Gastrocnemius medialis (tissue), 4 donors: ENCODE data around the gene APOLD1. TPM values are rescaled to one million over a fixed set of nuclear protein-coding genes. Genes with fewer than 3 reads are reported as not detected.

ENCODE experiments used
- ATAC-seq, 2 donors: fragments of 150-250 bp; one replicate each; pipeline ENCODE4 v1.9.1; 2016
- DNase-seq, 2 donors: peaks; one replicate each; pipeline ENCODE4 v3.0.0-alpha.2; 2019
- H3K27ac ChIP-seq, 4 donors: fragments of 200-600 bp; sonication (generic); 1 replicate in 1 of 4; 2 replicates in 3 of 4; pipeline ENCODE4 v1.5.1; 2016 to 2018; ENCODE audit warnings: mild to moderate bottlenecking in 2 of 4, moderate library complexity in 1 of 4
- H3K27me3 ChIP-seq, 3 donors: fragments of 200-600 bp; sonication (generic) in 2 of 3; 1 replicate in 1 of 3; 2 replicates in 2 of 3; pipeline versions ENCODE4 v1.5.1 to v1.6.0; 2016 to 2019; ENCODE audit warnings: mild to moderate bottlenecking in 1 of 3, moderate library complexity in 1 of 3
- H3K36me3 ChIP-seq, 2 donors: fragments of 200-600 bp; sonication (generic) in 1 of 2; one replicate each; pipeline ENCODE4 v1.5.1; 2017 to 2018
- H3K4me1 ChIP-seq, 2 donors: fragments of 200-600 bp; sonication (generic) in 1 of 2; one replicate each; pipeline ENCODE4 v1.5.1; 2016 to 2017; ENCODE audit warnings: mild to moderate bottlenecking in 2 of 2
- H3K4me3 ChIP-seq, 4 donors: fragments of 200-600 bp; sonication (generic) in 3 of 4; 1 replicate in 1 of 4; 2 replicates in 3 of 4; pipeline ENCODE4 v1.5.1; 2016 to 2019; ENCODE audit warnings: mild to moderate bottlenecking in 2 of 4
- H3K9me3 ChIP-seq, 3 donors: fragments of 200-600 bp; sonication (generic) in 2 of 3; 1 replicate in 1 of 3; 2 replicates in 2 of 3; pipeline ENCODE4 v1.5.1; 2016 to 2019
- POLR2A ChIP-seq, 2 donors: fragments of 450-650 bp; IDR thresholded peaks; one replicate each; pipeline ENCODE4 v1.6.1; 2017; ENCODE audit warnings: antibody characterized with exemption in 2 of 2, mild to moderate bottlenecking in 2 of 2, moderate library complexity in 2 of 2
- in situ Hi-C, 4 donors: fragments of 200-750 bp; cut with MboI; loops; one replicate each; pipeline versions ENCODE4 v1.15.0 to v1.8.0; 2017; ENCODE audit warnings: low sequenced_read_pairs in 4 of 4
- intact Hi-C: fragments of 100-400 bp; cut with DNase I; formaldehyde crosslinking; loops from one replicate; pipeline ENCODE4 v1.15.1; 2023; ENCODE audit warnings: low total_unique reads
- total RNA-seq, 4 donors: library from RNA; depleted of rRNA; stranded (reverse); fragments of >200 nt; gene quantifications; one replicate each; pipeline versions ENCODE4 v1.1.0 to v1.2.3, GENCODE V29; 2016
- TF ChIP-seq, protein P1 (sequence below), 5 experiments: fragments of 450-650 bp in 3 of 5; fragments of 200-600 bp in 2 of 5; sonication (generic) in 2 of 5; IDR thresholded peaks in 4 of 5; conservative IDR thresholded peaks in 1 of 5; 1 replicate in 4 of 5; 2 replicates in 1 of 5; pipeline ENCODE4 v1.5.1; 2016 to 2019; ENCODE audit warnings: antibody characterized with exemption in 5 of 5, mild to moderate bottlenecking in 3 of 5, moderate library complexity in 3 of 5

The APOLD1 gene
- total RNA-seq, 4 donors from 2014 or later = 25.8 to 73.7 (median 67.7) TPM

DNA sequence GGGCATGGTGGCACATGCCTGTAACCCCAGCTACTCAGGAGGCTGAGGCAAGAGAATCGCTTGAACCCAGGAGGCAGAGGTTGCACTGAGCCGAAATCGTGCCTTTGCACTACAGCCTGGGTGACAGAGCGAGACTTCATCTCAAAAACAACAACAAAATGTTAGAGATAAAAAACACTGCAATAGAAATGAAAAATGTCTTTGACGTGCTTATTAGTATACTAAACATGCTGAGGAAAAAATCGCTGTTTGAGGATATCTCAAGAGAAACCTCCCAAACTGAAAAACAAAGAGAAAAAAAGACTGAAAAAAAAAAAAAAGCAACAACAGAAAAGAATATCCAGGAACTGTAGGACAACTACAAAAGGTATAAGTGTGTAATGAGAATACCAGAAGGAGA lies 15.2 kb upstream of the APOLD1 start:
- H3K27me3 ChIP-seq = no peaks in the 10 kb centered on the region
- TF ChIP-seq POLR2A (IDR thresholded peaks at IDR 0.05) = no peak
- TF ChIP-seq, protein P1, sequence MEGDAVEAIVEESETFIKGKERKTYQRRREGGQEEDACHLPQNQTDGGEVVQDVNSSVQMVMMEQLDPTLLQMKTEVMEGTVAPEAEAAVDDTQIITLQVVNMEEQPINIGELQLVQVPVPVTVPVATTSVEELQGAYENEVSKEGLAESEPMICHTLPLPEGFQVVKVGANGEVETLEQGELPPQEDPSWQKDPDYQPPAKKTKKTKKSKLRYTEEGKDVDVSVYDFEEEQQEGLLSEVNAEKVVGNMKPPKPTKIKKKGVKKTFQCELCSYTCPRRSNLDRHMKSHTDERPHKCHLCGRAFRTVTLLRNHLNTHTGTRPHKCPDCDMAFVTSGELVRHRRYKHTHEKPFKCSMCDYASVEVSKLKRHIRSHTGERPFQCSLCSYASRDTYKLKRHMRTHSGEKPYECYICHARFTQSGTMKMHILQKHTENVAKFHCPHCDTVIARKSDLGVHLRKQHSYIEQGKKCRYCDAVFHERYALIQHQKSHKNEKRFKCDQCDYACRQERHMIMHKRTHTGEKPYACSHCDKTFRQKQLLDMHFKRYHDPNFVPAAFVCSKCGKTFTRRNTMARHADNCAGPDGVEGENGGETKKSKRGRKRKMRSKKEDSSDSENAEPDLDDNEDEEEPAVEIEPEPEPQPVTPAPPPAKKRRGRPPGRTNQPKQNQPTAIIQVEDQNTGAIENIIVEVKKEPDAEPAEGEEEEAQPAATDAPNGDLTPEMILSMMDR (IDR thresholded peaks at IDR 0.05 in 4 of 5, conservative IDR thresholded peaks at IDR 0.05 in 1 of 5) = no peak
- H3K9me3 ChIP-seq = no peaks in the 10 kb centered on the region
- DNase-seq (no peak), ATAC-seq (no peak)
- no peaks in the 10 kb centered on the region for H3K36me3 ChIP-seq
- H3K27ac ChIP-seq = no peak overlapping the region
- in situ Hi-C loops (no loop called here), intact Hi-C loops (no loop called here)
- H3K4me3 ChIP-seq = no peak overlapping the region
- H3K4me1 ChIP-seq = no peaks in the 10 kb centered on the region

GRCh38 chr12:12774791-12775190 lies 10.7 kb upstream of the APOLD1 start:
- H3K4me1 ChIP-seq = peaks cover 0 to 7% of the 10 kb centered on the region in 2 donors
- in situ Hi-C loops = loop anchor here in 1 of 4 donors (25.0 kb wide), 1 partner anchor 213 kb away; no protein-coding TSS in a partner anchor

DNA sequence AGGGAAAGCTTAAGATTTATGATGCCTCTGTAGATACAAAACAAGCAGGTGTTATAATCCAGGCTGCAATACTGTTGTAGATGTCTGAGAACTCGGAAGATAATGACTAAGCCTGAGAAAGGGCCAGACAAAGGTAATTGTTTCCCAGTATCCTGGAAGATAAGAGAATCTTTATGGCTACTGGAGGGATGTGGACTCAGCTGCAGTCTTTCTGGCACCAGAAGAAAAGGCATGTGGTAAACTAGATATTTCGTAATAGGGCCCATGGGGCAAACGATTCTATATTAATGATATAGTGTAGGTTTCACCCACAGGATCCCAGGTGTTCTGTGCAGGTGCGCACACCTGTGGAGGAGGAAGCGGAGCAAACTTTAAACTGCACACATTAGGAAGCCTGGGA lies 9.2 kb upstream of the APOLD1 start:
- no peak for TF ChIP-seq POLR2A (IDR thresholded peaks at IDR 0.05)
- TF ChIP-seq, protein P1 (IDR thresholded peaks at IDR 0.05 in 4 of 5, conservative IDR thresholded peaks at IDR 0.05 in 1 of 5) = no peak
- DNase-seq = no peak
- Histone ChIP-seq H3K4me3 (no peak overlapping the region), H3K4me1 (peaks cover 0 to 7% of the 10 kb centered on the region in 2 donors), H3K9me3 (no peaks in the 10 kb centered on the region), H3K27ac (no peak overlapping the region), H3K27me3 (no peaks in the 10 kb centered on the region), H3K36me3 (no peaks in the 10 kb centered on the region)
- in situ Hi-C loops (loop anchor here in 1 of 4 donors (25.0 kb wide), 1 partner anchor 211 kb away; no protein-coding TSS in a partner anchor), intact Hi-C loops (no loop called here)
- no peak for ATAC-seq

More at GRCh38 chr12:12774791-12775190, 10.7 kb upstream of the APOLD1 start:
- DNase-seq (no peak), ATAC-seq (no peak)
- intact Hi-C loops = no loop called here
- Histone ChIP-seq H3K27ac (no peak overlapping the region), H3K9me3 (no peaks in the 10 kb centered on the region), H3K4me3 (no peak overlapping the region), H3K36me3 (no peaks in the 10 kb centered on the region), H3K27me3 (no peaks in the 10 kb centered on the region)
- TF ChIP-seq POLR2A (IDR thresholded peaks at IDR 0.05) = no peak
- TF ChIP-seq, protein P1 (IDR thresholded peaks at IDR 0.05 in 4 of 5, conservative IDR thresholded peaks at IDR 0.05 in 1 of 5) = no peak

GRCh38 chr12:12777092-12777491 lies 8.4 kb upstream of the APOLD1 start:
- H3K27me3 ChIP-seq = no peaks in the 10 kb centered on the region
- H3K4me3 ChIP-seq = no peak overlapping the region
- intact Hi-C loops (no loop called here), in situ Hi-C loops (loop anchor here in 1 of 4 donors (25.0 kb wide), 1 partner anchor 210 kb away; no protein-coding TSS in a partner anchor)
- DNase-seq = no peak
- ATAC-seq = no peak
- H3K4me1 ChIP-seq = peaks cover 0 to 7% of the 10 kb centered on the region in 2 donors
- no peaks in the 10 kb centered on the region for H3K9me3 ChIP-seq
- no peak overlapping the region for H3K27ac ChIP-seq
- TF ChIP-seq POLR2A (IDR thresholded peaks at IDR 0.05) = no peak
- TF ChIP-seq, protein P1 (IDR thresholded peaks at IDR 0.05 in 4 of 5, conservative IDR thresholded peaks at IDR 0.05 in 1 of 5) = no peak
- H3K36me3 ChIP-seq = no peaks in the 10 kb centered on the region

GRCh38 chr12:12779007-12779406 lies 6.5 kb upstream of the APOLD1 start:
- no peak for TF ChIP-seq POLR2A (IDR thresholded peaks at IDR 0.05)
- TF ChIP-seq, protein P1 (IDR thresholded peaks at IDR 0.05 in 4 of 5, conservative IDR thresholded peaks at IDR 0.05 in 1 of 5) = no peak
- in situ Hi-C loops = loop anchor here in 1 of 4 donors (25.0 kb wide), 1 partner anchor 208 kb away; no protein-coding TSS in a partner anchor
- Histone ChIP-seq H3K4me1 (peaks cover 0 to 8% of the 10 kb centered on the region in 2 donors), H3K9me3 (no peaks in the 10 kb centered on the region), H3K27ac (no peak overlapping the region), H3K27me3 (no peaks in the 10 kb centered on the region), H3K36me3 (no peaks in the 10 kb centered on the region), H3K4me3 (no peak overlapping the region)
- intact Hi-C loops = no loop called here
- ATAC-seq (no peak), DNase-seq (no peak)
